Neural progenitor cell (in vitro differentiated cells): ENCODE data around the gene TC2N.

Experiments
- EZH2phosphoT487 ChIP-seq: fragments of 200-600 bp; sonication (generic); IDR thresholded peaks from 2 replicates; pipeline ENCODE4 v1.6.1; 2017; ENCODE audit warnings: antibody characterized with exemption
- TF ChIP-seq, protein P1 (sequence below): fragments of 200-600 bp; sonication (generic); IDR thresholded peaks from 2 replicates; pipeline ENCODE4 v1.5.1; 2017; ENCODE audit warnings: antibody characterized with exemption, mild to moderate bottlenecking

DNA sequence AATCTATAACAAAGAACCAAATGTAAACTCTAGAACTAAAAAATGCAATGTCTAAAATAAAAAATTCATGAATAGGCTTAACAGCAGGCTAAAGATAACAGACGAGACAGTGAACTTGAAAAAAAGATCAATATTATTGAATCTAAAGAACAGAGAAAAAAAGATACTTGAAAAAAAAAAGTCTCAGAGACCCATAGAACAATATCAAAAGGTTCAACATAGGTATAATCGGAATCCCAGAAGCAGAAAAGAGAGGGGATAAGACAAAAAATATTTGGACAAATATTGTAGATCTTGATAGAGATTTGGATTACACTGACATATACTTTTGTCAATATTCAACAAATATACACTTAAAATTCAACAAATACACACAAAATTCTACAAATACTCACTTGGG lies 56.6 kb downstream of the TC2N start:
- TF ChIP-seq, protein P1, sequence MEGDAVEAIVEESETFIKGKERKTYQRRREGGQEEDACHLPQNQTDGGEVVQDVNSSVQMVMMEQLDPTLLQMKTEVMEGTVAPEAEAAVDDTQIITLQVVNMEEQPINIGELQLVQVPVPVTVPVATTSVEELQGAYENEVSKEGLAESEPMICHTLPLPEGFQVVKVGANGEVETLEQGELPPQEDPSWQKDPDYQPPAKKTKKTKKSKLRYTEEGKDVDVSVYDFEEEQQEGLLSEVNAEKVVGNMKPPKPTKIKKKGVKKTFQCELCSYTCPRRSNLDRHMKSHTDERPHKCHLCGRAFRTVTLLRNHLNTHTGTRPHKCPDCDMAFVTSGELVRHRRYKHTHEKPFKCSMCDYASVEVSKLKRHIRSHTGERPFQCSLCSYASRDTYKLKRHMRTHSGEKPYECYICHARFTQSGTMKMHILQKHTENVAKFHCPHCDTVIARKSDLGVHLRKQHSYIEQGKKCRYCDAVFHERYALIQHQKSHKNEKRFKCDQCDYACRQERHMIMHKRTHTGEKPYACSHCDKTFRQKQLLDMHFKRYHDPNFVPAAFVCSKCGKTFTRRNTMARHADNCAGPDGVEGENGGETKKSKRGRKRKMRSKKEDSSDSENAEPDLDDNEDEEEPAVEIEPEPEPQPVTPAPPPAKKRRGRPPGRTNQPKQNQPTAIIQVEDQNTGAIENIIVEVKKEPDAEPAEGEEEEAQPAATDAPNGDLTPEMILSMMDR: no peak
- no peak for TF ChIP-seq EZH2phosphoT487
